ENCODE measurements around the gene RTRAF.

DNA sequence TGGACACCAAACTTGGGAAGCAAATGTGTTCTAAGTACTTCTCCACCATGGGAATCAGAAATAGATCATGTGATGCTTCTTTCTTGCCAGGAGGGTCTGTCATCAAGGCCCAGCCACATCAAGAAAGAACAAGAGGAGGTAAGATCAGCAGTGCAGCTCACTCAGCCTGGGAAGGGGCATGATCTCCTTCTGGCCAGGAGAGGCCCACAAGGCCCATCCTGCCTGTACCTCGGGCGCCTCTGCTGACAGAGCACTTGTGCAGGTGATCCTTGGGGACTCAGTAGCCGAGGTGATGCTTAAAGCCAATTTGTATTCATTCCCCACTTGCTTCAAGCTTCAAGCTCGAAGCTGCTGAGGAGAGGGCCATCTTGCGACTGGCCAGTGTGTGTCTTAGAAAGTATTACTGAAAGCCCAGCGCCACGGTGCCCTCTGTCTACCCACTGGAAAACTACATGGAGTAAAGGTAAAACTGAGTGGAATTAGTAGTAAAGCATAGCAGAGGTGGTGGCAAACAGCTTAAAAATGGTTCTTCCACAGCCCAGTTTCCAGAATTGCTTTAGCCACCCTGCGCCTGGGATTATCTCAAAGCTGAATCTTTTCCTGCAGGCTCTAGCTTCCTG, 26.2 kb downstream of the RTRAF start:
- TF ChIP-seq CTCF (IDR thresholded peaks at IDR 0.05; ENCODE audit: poor library complexity, severe bottlenecking) (no peak), EP300 (conservative IDR thresholded peaks at IDR 0.05; ENCODE audit: poor library complexity, severe bottlenecking) (no peak), RAD21 (conservative IDR thresholded peaks at IDR 0.05) (no peak), EZH2 (IDR thresholded peaks at IDR 0.05; ENCODE audit: borderline replicate concordance, insufficient read depth, low read length, poor library complexity, severe bottlenecking) (no peak), REST (IDR thresholded peaks at IDR 0.05; ENCODE audit: borderline replicate concordance) (no peak), MXI1 (conservative IDR thresholded peaks at IDR 0.05; ENCODE audit: poor library complexity, severe bottlenecking) (no peak), POLR2AphosphoS5 (IDR thresholded peaks at IDR 0.05) (no peak), SMC3 (conservative IDR thresholded peaks at IDR 0.05; ENCODE audit: poor library complexity) (no peak), TAF1 (IDR thresholded peaks at IDR 0.05; ENCODE audit: low read depth) (no peak)

All from neural cell (in vitro differentiated cells).